ENCODE data around the gene KRT12. TPM values are rescaled to one million over a fixed set of nuclear protein-coding genes. Genes with fewer than 3 reads are reported as not detected.
"Not testable (repeated sequence)": the region's sequence is repeated elsewhere in the genome, so short reads cannot be mapped to it uniquely, and the experiment has no call there.

Gene KRT12
- total RNA-seq, 1 experiment from 2014 or later, result not detected

- no peak for DNase-seq (ENCODE audit: low read depth)
Measured at GRCh38 chr17:40883626-40884334, 16.8 kb upstream of the KRT12 start.

GRCh38 chr17:40883031-40883430 lies 16.0 kb upstream of the KRT12 start:
- no peak for DNase-seq (ENCODE audit: low read depth)

- DNase-seq (ENCODE audit: low read depth), result peak; percentile 30
Measured at GRCh38 chr17:40879026-40879425, 12.0 kb upstream of the KRT12 start.

GRCh38 chr17:40878044-40878443 lies 11.0 kb upstream of the KRT12 start:
- DNase-seq (ENCODE audit: low read depth), result no peak

- no peak for DNase-seq (ENCODE audit: low read depth)
Measured at GRCh38 chr17:40873801-40874200, 6.8 kb upstream of the KRT12 start.

- no peak for DNase-seq (ENCODE audit: low read depth)
Measured at GRCh38 chr17:40873255-40873654, 6.2 kb upstream of the KRT12 start.

GRCh38 chr17:40872416-40872815 lies 5.4 kb upstream of the KRT12 start:
- no peak for DNase-seq (ENCODE audit: low read depth)

- DNase-seq (ENCODE audit: low read depth), result no peak
Measured at GRCh38 chr17:40871316-40871715, 4.3 kb upstream of the KRT12 start.

GRCh38 chr17:40870136-40870535 lies 3.1 kb upstream of the KRT12 start:
- DNase-seq (ENCODE audit: low read depth), result no peak

GRCh38 chr17:40864661-40865390 lies 2.2 kb downstream of the KRT12 start:
- no peak for DNase-seq (ENCODE audit: low read depth)

GRCh38 chr17:40862985-40863733 lies 3.9 kb downstream of the KRT12 start:
- no peak for DNase-seq (ENCODE audit: low read depth)

GRCh38 chr17:40859536-40859935 lies 7.5 kb downstream of the KRT12 start:
- no peak for DNase-seq (ENCODE audit: low read depth)

- not testable (repeated sequence) for DNase-seq (ENCODE audit: low read depth)
Measured at GRCh38 chr17:40858667-40859066, 8.4 kb downstream of the KRT12 start.

GRCh38 chr17:40857535-40857934 lies 9.5 kb downstream of the KRT12 start:
- peak; percentile 67 for DNase-seq (ENCODE audit: low read depth)

- peak; percentile 82 for DNase-seq (ENCODE audit: low read depth)
Measured at GRCh38 chr17:40854175-40854814, 12.7 kb downstream of the KRT12 start.

- DNase-seq (ENCODE audit: low read depth), result no peak
Measured at GRCh38 chr17:40852364-40852763, 14.7 kb downstream of the KRT12 start.

GRCh38 chr17:40850293-40850972 lies 16.6 kb downstream of the KRT12 start:
- no peak for DNase-seq (ENCODE audit: low read depth)

GRCh38 chr17:40849723-40850122 lies 17.3 kb downstream of the KRT12 start:
- no peak for DNase-seq (ENCODE audit: low read depth)

- no peak for DNase-seq (ENCODE audit: low read depth)
Measured at GRCh38 chr17:40848583-40849235, 18.3 kb downstream of the KRT12 start.

- DNase-seq (ENCODE audit: low read depth), result peak; percentile 4
Measured at GRCh38 chr17:40846515-40847144, 20.4 kb downstream of the KRT12 start.
